Right hindlimb (tissue), 1 donor: ENCODE measurements around the gene PEPD.

Experiments
- DNase-seq: peaks from one replicate; pipeline ENCODE4 v3.0.0-alpha.2; 2018

Gene PEPD

DNA sequence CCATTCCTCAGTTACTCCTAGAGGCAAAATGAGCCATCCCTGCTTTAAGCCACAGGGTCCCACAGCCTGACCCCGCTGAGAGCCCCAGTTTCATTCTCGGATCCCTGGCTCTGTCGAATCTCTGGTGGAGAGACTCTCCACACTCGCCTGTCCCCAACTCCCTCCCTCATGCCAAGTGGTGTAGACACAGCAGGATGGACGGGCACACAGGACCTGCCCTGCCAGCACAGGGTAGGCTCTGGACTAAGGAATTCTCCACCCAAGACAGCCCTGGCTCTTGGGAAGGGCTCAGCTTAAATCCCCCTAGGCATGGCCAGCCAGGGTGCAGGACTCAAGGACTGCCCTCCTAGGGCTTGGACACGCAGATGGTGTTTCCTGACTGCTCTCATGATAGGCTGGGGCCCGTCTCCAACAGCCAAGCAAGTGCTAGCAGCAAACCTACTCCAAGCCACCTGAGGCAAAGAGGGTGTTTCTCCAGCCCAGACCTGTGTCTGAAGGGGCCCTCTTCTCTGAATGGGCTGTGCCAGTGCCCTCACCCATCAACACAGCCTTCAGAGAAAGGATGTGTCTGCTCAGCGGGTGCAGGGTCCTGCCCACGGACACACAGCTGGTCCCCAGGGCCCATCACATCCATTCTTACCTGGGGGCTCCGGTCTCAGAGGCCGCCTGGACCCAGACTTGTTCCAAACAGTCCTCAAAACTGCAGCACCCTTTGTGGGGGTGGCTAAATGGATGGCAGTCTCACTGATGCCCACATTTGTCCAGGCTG lies 65.3 kb downstream of the PEPD start:
- no peak for DNase-seq

DNA sequence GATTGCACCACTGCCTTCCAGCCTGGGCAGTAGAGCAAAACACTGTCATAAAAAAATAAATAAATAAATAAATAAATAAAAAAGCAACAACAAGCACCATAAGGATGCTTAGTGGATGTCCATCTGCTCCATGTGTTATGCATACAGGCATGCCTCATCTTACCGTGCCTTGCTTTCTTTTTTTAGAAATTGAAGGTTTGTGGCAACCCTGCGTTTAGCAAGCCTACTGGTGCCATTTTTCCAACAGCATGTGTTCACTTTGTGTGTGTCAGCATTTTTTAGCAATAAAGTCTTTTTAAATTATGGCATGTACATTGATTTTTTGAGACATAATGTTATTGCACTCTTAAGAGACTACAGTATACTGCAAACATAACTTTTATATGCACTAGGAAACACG lies 68.3 kb downstream of the PEPD start:
- DNase-seq, result no peak

GRCh38 chr19:33450689-33451088 lies 70.9 kb downstream of the PEPD start:
- no peak for DNase-seq

DNA sequence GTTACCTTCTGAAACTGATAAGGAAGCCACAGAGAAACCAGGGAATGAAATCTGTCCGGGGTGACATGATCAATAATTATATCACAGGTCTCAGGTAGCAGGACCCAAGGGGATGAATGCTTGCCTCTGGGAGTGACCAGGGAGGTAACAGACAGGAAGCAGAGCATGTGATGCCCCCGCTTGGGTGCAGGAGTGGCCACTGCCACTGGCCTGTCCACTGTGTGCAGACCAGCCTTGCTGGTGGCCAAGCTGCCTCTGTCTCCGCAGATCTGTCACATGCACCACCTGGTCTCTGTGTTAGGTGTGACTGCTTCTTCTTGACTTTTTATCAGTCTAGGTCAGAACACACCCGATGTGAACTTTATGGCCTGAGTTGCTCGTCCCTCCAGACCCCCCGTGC lies 71.8 kb downstream of the PEPD start:
- DNase-seq, result no peak

DNA sequence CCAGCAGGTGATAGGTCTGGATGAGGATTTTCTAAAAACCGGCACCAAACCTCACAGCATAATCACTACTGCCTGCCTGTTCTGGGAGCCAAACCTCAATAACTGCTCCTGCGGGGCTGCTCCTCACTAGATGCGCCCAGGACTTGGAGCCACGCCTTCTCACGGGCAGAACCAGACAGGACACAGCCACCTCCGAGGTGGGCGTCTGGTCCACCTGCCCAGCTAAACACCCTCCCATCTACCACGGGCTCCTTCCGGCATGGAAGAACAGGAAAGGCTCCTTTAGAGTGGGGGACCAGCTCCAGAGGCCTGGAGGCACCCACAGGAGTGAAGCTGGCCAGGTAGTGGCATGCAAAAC lies 73.5 kb downstream of the PEPD start:
- no peak for DNase-seq

DNA sequence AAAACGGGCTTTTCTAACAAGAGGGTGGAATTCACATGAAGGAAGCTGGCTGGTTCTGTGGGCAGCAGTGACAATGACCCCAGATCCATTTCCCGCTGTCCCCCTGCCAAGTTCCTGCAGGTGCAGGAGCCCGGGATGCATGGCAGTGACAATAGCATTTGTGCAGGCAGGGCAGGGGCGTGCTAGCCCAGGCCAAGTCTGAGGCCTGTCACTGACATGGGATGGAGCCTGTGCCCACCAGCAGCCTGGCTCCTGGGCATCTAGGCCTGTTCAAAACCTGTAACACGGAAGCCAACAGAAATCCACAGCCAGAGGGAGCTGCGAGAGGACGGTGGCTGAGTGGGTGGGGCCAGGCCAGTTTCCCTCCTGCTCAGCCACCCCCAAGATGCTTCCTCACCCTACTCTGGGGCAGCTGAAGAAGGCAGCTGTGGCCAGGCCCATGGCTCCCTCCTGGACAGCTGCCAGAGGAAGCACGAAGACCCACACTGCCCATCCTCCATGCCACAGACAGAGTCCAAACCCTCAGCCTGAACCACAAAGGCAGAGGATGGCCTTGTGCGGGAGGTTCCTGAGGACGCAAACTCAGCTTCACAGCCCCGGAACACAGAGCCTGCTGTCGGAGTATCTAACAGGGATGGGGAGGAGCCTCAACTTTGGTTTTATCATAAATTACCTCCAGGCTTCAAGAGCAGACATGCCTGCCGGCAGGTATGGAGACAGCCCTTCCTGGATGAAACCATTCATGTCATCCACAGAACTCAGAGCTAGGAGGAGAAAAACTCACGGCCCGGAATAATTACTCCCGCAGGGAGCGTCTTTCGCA lies 74.0 kb downstream of the PEPD start:
- DNase-seq, result no peak

DNA sequence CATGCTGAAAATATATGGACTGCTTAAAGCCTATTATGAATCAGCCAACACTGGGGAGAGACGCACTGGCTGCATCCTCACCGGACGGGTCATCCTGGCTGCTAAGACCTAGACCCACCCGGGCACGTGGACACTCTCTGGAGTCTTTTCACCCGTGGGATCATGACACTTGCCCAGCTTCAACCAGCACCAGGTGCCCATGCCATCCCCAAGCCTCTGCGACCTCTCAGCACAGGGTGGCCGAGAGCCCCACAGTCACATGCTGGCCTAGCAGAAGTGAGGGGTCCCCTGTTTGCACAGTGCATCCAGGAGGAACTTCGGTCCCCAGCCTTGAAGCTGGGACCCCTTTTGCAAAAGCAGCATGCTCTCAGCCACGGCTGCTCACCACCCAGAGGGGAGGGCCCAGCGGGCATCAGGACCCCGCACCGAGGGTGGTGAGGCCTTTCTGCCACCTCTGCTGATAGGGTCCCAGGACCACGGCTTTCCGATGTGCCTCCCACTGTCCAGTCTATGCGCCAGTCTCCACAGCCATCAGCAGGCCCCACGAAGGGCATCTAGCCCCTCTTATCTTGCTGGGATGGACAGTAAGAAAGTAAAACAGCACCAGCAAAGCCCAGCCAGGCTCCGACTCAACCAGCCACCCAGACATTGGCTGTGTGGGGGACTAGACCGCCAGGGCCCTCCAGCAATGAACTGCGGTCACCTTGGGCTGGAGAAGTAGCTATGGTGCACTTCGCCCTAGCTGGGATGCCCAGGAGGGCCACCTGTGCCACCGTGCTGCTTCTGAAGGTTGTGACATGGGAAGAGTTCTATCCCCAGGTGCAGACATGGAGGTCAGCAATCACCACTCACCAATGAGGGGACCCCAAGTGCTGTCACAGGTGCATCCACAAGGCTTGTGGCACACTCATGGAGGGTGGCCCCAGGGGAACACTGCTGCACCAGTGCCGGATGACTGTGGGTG lies 75.0 kb downstream of the PEPD start:
- no peak for DNase-seq

DNA sequence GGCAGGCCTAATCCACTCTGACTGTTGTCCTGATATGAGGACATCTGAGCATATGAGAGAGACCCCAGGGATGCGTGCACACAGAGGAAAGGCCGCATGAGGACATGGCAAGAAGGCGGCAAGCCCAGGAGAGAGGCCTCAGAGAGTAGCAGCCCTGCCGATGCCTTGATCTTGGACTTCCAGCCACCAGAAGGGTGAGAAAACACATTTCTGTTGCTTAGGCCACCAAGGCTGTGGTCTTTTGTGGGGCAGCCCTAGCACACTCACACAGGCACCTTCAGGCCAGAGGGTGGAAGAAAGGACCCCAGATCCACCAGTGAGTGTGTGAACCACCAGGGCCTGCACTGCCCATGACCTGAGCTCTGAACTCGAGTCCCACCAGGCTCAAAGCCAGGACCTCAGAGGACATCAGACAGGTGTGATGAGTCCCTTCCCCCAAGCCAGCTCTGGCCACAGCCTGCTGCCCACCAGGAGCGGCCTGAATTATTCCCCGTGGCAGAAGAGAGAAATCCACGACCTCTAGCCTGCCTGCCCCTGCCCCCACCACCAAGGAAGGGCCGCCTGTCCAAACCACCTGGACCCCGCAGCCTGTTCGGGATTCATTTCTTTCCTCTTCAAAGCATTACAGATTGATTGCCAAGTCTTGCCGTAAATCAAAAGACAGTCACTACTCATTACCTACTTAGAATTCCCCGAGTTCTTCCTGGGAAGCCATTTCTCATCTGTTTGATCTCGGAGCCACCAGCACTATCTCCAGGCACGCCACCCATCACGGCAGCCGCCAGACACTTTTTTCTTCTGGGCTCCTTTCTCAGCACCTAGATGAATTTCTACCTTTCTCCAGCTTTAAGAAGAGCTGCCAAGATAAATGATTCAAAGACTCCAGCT lies 75.9 kb downstream of the PEPD start:
- DNase-seq, result no peak

DNA sequence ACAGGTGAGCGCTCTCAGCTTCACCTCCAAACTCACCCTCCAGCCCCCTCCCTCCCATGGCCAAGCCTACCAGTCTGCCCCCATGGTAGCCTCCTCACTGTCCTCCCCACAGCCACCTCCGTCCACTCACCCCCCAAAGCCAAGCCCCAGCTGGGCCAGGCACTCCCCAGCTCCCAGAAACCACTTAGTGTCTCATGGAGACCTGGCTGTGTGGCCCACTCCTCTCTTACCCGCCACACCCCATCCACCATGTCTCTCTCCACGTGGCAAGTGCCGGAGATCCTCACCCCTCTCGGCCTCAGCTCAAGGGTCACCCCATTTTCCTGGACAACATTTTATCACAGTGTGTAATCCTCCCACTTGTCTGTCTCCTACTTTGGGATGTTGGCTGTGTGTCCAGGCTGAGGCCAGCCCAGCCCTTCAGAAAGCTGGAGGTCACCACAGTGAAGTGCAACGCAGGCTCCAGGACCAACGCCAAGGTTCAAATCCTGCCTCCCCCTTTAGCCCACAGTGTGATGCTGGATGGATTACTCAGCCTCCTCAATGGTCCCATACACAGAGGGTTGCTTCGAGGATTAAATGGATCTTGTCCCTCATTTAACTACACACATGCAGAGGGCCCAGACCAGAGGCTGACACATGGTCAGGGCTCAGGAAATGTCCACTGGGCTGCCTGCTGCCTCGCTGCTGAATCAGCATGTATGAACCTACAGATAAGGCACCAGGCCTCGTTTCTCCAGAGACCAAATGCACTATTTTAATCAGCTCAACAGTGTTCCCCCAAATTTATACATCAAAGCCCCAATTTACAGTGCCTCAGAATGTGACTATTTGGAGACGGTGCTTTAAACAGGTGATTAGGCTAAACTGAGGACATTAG lies 76.8 kb downstream of the PEPD start:
- no peak for DNase-seq

- DNase-seq, result no peak
Measured at GRCh38 chr19:33443638-33444561, 77.7 kb downstream of the PEPD start.

DNA sequence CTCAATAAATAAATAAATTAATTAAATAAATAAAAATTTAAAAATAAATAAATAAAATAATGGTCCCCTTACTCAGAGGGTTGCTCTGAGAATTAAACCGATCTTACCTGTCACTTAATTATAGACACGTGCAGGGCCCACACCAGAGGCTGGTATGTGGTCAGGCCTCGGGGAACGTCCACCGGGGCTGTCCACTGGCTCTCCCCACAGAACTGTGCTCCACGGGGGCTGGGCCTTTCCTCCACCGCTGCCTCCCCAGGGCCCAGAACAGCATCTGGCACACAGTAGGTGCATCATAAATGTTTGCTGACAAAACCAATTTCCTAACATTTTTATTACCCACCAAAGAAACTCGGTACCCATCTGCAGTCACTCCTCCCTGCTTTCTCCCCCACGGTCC lies 78.9 kb downstream of the PEPD start:
- DNase-seq, result no peak

- no peak for DNase-seq
Measured at GRCh38 chr19:33441828-33442227, 79.8 kb downstream of the PEPD start.

DNA sequence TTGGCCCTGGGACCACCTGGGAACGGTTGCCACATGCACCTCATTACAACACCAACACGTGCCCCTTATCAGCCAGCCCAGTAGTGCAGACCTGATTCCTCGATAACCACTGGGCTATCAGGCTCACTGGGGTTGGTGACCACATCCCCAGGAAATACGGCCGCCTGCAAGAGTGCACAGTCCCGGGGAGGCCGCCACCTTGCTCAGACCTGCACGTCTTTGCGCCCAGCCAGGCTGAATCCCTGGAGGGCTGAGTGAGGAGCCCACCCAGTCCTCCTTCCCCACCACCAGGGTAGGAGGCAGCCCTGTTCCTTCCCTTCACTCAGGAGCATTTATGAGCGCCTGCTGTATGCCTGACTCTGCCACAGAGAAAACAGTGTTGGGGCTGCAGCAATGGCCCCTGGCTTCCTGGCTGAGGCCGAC lies 80.3 kb downstream of the PEPD start:
- DNase-seq, result no peak

DNA sequence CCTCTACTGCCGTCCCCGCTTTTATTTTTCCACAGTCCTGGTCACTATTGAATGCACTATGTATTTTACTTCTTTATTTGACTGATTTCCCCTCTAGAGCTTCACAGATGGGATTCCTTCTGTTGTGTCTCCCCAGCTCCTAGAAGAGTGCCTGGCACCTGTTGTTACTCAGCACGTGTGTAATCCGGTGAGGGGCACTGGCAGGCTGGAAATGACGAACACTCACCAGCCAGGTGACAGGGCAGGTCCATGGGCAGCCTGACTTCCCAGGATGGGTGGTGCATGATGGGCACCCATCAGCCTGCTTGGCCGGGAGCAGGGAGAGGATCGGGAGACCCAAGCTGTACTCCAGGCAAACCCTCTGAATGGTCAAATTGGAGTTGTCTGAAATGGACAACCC lies 80.9 kb downstream of the PEPD start:
- DNase-seq, result no peak

DNA sequence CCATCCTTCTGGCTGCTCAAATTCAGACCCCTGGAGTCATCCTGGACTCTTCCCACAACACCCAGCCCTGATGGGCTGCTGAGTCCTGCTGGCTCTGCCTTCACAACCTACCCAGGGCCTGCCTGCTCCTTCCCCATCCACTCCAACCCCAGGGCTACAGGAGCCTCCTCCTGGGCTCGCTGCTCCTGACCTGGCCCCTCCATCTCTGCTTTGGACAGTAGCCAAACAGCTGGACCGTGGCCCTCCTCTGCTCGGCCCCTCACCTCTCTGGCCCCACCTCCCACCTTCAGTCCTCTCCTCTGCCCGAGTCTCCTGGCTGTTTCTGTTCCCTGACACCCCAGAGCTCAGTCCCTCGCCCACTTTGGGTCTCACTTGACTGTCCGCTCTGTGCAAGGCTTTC lies 81.3 kb downstream of the PEPD start:
- DNase-seq, result no peak

GRCh38 chr19:33438987-33439781 lies 82.4 kb downstream of the PEPD start:
- DNase-seq, result no peak

DNA sequence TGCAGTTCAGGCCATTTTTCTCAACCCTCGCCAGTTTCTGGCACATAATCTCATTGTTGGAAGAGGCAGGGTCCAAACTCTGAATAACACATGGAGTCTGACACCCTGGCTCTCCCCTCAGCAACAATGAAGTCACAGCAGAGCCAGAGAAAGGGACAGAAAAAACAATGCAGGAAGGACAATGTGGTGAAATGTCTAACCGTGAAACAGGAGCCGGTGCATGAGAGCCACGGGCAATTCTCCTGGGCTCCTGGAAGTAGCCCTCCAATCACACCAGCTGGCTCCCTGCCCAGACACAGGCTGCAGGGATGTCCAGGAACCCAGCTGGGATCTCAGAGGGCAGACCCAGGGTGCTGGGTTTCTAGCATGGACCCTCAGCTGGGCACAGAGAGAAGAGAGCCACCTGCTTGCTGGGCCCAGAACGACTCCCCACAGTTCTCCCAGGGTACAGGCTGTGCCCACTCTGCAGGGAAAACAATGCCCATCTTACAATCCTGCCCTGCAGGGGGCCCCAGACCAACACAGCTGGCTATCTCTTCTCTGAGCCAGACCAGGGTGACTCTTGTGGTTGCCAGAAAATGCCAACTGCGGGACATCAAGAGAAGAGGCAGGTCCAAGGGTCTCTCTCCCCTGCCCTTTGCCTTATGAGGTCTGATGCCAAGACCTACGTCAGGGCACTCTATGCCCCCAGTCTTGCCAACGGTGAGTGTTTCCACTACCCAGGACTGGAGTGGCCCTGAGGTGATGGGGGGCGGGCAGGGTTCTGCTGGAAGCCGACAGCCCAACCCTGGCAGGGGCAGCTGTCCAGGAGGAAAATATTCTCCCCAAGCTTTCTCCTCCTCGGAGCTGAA lies 83.5 kb downstream of the PEPD start:
- DNase-seq, result no peak

DNA sequence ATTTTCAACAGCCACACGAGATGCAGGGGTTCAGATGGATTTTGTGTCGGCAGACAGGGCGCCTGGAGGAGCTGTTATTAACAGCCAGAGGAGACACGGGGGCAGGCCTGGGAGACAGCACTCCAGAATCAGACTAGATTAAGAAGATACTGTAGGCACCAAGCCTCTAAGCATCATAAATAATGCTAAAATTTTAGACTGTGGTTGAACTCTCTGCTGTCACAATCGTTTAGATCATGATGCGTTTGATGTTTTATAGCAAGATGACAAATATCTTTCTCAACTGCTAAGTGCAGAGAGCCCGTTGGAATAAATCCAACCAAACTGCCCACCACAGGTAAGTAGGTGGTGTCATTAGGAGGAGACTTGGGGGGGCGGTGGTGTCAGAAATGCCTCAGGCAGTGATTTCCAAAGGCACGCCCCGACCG lies 84.2 kb downstream of the PEPD start:
- no peak for DNase-seq
